ENCODE data around the gene CNTLN.
"Not testable (repeated sequence)": the region's sequence is repeated elsewhere in the genome, so short reads cannot be mapped to it uniquely, and the experiment has no call there.

Gene CNTLN

DNA sequence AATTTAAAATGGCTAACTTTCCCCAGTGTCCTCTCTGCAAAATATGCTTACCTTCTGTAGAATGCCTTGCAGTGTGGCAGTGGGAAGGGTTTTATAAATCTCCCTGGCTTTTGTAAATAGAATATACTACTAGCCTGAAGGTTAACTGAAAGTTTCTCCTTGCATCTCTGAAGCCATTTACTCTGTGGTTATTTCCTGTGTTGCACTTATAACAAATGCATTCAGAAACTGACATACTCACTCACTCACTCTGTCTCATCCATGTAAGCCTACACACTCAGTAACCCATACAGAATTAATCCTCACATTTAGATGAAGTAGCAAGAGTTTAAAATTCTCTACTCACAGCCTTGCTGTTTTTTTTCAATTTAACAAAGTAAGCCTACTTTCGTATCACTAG, 356.9 kb downstream of the CNTLN start:
- no peak for DNase-seq (ENCODE audit: low read depth)

DNA sequence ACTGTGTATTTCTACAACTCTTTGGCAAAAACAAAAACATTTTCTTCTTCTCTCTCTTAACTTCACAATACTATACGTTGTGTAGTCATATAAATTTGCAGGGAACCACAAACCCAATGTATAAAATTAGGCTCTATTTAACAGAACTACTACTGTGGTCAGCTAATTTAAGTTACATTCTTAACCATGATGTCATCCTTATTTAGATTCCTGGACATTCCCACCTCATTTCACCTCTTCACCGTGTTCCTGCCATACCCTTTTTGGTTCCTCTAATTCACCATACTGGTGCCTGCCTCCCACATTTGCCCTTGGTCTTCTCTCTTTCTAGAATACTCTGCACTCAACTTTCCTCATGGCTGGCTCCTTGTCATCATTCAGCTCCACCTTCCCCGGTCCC, 368.4 kb downstream of the CNTLN start:
- no peak for DNase-seq (ENCODE audit: low read depth)

GRCh38 chr9:17509151-17509550, 374.3 kb downstream of the CNTLN start:
- no peak for DNase-seq (ENCODE audit: low read depth)

DNA sequence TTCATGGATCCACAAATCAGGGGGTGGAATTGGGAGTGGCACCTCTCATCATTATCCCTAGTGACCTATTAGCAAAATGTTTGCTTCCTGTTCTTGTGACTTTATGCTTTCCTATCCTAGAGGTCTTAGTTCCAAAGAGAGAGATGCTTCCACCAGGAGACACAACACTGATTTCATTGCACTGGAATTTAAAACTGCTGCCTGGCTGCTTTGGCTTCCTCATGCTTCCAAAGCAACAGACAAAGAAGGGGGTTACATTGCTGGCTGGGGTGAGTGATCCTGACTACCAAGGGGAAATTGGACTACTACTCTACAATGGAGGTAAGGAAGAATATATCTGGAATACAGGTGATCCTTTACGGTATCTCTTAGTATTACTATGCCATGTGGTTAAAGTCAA, 374.9 kb downstream of the CNTLN start:
- DNase-seq (ENCODE audit: low read depth) = no peak

DNA sequence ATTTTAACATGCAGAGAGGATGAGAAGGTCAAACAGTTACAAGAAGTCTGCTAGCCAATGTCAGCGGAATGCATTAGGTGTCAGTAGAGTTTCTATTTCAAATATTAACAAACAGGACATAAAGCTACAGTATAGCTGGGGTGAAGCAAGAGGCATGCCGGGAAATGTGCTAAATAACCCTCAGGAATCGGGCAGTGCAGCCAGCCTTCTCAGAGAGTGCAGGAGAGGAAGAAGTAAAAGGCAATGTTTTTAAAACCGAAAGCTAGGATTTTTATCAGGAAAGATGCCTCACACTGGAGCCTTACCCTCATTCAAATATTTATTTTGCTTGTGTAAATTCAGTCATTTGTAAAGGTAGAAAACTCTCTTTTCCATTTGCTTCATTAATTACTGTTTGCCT, 384.9 kb downstream of the CNTLN start:
- no peak for DNase-seq (ENCODE audit: low read depth)

GRCh38 chr9:17520268-17521064, 385.6 kb downstream of the CNTLN start:
- DNase-seq (ENCODE audit: low read depth) = no peak

GRCh38 chr9:17521100-17521855, 386.4 kb downstream of the CNTLN start:
- no peak for DNase-seq (ENCODE audit: low read depth)

- DNase-seq (ENCODE audit: low read depth) = not testable (repeated sequence)
Measured at GRCh38 chr9:17526726-17527125, 391.9 kb downstream of the CNTLN start.

GRCh38 chr9:17528859-17529258, 394.0 kb downstream of the CNTLN start:
- no peak for DNase-seq (ENCODE audit: low read depth)

- no peak for DNase-seq (ENCODE audit: low read depth)
Measured at GRCh38 chr9:17531642-17532254, 396.9 kb downstream of the CNTLN start.

- no peak for DNase-seq (ENCODE audit: low read depth)
Measured at GRCh38 chr9:17532461-17532860, 397.6 kb downstream of the CNTLN start.

- no peak for DNase-seq (ENCODE audit: low read depth)
Measured at GRCh38 chr9:17535176-17535575, 400.3 kb downstream of the CNTLN start.

- no peak for DNase-seq (ENCODE audit: low read depth)
Measured at GRCh38 chr9:17536027-17536426, 401.2 kb downstream of the CNTLN start.

- no peak for DNase-seq (ENCODE audit: low read depth)
Measured at GRCh38 chr9:17551023-17551422, 416.2 kb downstream of the CNTLN start.
